Ascending aorta (tissue), 2 donors: ENCODE data around the gene LRPAP1. TPM values are rescaled to one million over a fixed set of nuclear protein-coding genes. Genes with fewer than 3 reads are reported as not detected.

ENCODE experiments used
- DNase-seq, 2 donors: peaks; one replicate each; pipeline ENCODE4 v3.0.0-alpha.2; 2019; ENCODE audit warnings: low spot score in 2 of 2
- H3K27ac ChIP-seq, 2 donors: fragments of 200-600 bp; sonication (generic); one replicate each; pipeline ENCODE4 v1.5.1; 2016 to 2017; ENCODE audit warnings: mild to moderate bottlenecking in 1 of 2
- H3K27me3 ChIP-seq: fragments of 200-600 bp; sonication (generic); one replicate; pipeline ENCODE4 v1.5.1; 2017
- H3K36me3 ChIP-seq, 2 donors: fragments of 200-600 bp; sonication (generic); one replicate each; pipeline ENCODE4 v1.5.1; 2016
- H3K4me1 ChIP-seq, 2 donors: fragments of 200-600 bp; sonication (generic); one replicate each; pipeline ENCODE4 v1.5.1; 2016 to 2017; ENCODE audit warnings: mild to moderate bottlenecking in 1 of 2
- H3K4me3 ChIP-seq, 2 donors: fragments of 200-600 bp; sonication (generic); one replicate each; pipeline ENCODE4 v1.5.1; 2016 to 2017; ENCODE audit warnings: mild to moderate bottlenecking in 1 of 2
- H3K9me3 ChIP-seq, 2 donors: fragments of 200-600 bp; sonication (generic); one replicate each; pipeline ENCODE4 v1.5.1; 2016
- intact Hi-C: fragments of 100-400 bp; cut with DNase I; formaldehyde crosslinking; loops from one replicate; pipeline ENCODE4 v1.15.1; 2023
- total RNA-seq: library from RNA; depleted of rRNA; stranded (reverse); fragments of >200 nt; gene quantifications from one replicate; pipeline ENCODE4 v1.1.0, GENCODE V29; 2016
- TF ChIP-seq, protein P1 (sequence below), 3 experiments: fragments of 200-600 bp in 2 of 3; fragments of 450-650 bp in 1 of 3; sonication (generic) in 2 of 3; IDR thresholded peaks; one replicate each; pipeline ENCODE4 v1.5.1; 2016 to 2019; ENCODE audit warnings: antibody characterized with exemption in 3 of 3, mild to moderate bottlenecking in 1 of 3, moderate library complexity in 1 of 3

LRPAP1 gene
- total RNA-seq, 1 donor from 2014 or later = 172 TPM

DNA sequence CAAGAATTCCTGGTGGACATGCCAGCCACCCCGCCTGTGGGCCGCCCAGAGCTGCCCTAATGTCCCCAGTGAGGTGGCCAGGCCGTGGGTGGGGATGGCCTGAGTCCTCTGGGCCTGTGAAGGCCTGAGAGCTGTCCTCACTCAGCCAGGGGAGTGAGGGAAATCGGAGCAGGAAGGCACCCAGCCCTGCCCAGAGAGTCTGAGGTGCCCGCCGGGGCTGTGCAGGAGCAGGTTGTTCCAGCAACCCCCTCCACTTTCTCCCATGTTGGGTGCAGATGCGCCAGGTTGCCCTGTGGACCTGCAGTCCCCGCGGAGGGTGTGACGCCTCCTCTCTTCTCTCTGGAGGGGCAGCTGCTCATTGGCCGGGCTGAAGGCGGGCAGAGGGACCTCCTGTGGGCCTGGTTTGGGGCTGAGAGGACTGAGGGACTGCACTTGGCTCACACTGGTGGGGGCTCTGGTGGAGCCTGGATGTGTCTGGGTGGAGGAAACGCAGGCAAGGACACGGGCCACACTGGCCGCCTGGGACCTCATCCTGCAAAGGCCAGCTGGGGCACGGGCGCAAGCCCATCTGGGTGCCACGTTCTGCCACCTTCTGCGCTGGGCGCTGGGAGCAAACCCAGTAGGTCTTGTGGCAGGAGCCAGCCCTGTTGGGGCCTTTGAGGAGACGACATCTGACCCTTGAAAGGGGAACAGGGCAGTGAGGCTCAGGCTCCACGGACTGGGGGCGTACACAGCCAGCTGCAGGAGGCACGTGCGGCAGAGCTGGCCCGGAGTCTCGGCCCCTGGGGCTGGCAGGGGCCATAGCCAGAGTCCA, 55.1 kb downstream of the LRPAP1 start:
- no peaks in the 10 kb centered on the region for H3K36me3 ChIP-seq
- no peak for DNase-seq
- H3K4me3 ChIP-seq = no peak overlapping the region
- H3K4me1 ChIP-seq = peaks cover 0 to 5% of the 10 kb centered on the region in 2 donors
- TF ChIP-seq, protein P1, sequence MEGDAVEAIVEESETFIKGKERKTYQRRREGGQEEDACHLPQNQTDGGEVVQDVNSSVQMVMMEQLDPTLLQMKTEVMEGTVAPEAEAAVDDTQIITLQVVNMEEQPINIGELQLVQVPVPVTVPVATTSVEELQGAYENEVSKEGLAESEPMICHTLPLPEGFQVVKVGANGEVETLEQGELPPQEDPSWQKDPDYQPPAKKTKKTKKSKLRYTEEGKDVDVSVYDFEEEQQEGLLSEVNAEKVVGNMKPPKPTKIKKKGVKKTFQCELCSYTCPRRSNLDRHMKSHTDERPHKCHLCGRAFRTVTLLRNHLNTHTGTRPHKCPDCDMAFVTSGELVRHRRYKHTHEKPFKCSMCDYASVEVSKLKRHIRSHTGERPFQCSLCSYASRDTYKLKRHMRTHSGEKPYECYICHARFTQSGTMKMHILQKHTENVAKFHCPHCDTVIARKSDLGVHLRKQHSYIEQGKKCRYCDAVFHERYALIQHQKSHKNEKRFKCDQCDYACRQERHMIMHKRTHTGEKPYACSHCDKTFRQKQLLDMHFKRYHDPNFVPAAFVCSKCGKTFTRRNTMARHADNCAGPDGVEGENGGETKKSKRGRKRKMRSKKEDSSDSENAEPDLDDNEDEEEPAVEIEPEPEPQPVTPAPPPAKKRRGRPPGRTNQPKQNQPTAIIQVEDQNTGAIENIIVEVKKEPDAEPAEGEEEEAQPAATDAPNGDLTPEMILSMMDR (IDR thresholded peaks at IDR 0.05) = no peak
- no peaks in the 10 kb centered on the region for H3K9me3 ChIP-seq
- H3K27me3 ChIP-seq = no peaks in the 10 kb centered on the region
- intact Hi-C loops = loop anchor here (1.0 kb wide), 1 partner anchor 90 kb away; no protein-coding TSS in a partner anchor
- H3K27ac ChIP-seq = no peak overlapping the region

DNA sequence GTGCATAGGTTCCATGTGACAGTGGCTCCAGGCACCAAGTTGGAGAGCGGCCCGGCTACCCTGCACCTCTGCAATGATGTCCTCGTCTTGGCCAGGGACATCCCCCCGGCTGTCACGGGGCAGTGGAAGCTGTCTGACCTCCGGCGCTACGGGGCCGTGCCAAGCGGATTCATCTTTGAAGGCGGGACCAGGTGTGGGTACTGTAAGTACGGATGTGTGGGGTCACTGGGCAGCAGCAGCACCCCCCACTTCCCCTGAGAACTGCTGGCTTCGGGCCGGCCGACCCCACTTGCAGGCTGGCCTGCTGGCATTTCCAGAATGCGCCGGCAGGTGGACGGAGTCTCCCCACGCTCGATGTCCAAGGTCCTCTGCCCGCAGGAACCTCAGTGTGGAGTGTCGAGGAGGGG, 55.9 kb downstream of the LRPAP1 start:
- no peak overlapping the region for H3K4me3 ChIP-seq
- no peak for DNase-seq
- H3K36me3 ChIP-seq = no peaks in the 10 kb centered on the region
- no peaks in the 10 kb centered on the region for H3K27me3 ChIP-seq
- TF ChIP-seq, protein P1 (IDR thresholded peaks at IDR 0.05) = no peak
- H3K9me3 ChIP-seq = no peaks in the 10 kb centered on the region
- H3K27ac ChIP-seq = no peak overlapping the region
- intact Hi-C loops = no loop called here
- peaks cover 0 to 5% of the 10 kb centered on the region in 2 donors for H3K4me1 ChIP-seq

DNA sequence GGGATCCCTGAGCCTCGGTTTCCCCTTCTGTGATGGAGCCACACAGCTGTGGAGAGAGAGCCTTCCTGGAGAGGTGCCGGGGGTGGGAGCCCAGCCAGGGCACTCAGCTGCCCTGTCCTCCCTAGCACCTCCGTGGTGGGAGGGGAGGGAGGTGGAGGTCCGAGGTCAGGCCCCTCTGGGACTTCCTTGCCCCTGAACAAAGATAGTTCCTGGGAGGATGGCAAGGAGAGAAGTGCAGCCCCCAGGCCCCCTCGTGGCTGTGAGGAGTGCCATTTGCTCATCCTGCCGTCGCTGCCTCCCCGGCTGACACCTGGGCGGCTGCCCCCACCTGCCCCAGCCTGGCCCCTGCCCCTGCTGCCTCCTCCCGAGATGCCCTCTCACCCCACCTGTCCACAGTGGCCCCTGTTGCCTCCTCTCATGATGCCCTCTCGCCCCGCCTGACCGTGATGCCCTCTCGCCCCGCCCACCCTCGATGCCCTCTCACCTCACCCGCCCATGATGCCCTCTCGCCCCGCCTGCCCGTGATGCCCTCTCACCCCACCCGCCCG, 56.4 kb downstream of the LRPAP1 start:
- Histone ChIP-seq H3K27me3 (no peaks in the 10 kb centered on the region), H3K4me3 (no peak overlapping the region), H3K9me3 (no peaks in the 10 kb centered on the region), H3K27ac (no peak overlapping the region), H3K4me1 (peaks cover 0 to 5% of the 10 kb centered on the region in 2 donors), H3K36me3 (no peaks in the 10 kb centered on the region)
- DNase-seq = no peak
- TF ChIP-seq, protein P1 (IDR thresholded peaks at IDR 0.05) = no peak
- intact Hi-C loops = no loop called here

DNA sequence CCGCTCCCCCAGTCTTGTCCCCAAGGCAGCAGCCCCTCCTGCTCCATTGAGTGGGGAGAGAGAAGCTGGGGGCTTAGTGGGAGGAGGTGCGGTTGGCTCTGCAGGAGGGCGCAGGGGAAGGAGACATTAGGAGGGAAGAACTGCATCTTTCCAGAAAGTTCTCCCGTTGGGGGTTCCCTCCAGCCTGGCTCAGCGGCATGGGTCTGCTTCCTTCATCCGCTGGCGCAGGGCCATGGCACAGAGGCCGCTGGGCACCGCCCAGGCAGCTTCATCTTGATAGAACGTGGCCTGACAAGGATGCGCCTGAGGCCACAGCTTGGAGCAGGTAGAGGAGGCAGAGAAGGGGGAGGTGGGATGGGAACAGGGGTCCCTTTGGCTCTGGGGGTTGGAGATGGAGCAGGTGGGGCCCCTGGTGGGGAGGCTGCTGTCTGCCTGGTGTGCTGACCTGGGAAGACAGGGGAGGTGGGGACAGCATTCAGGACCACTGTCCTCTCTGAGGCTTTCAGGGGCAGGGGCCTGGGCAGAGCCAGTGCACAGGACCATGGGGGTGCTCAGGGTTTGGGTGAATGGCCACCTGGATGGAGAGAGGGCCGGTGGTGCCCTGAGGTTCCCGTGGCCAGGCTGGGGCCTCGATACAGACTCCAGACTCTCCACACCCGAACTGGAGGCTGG, 57.0 kb downstream of the LRPAP1 start:
- no peaks in the 10 kb centered on the region for H3K36me3 ChIP-seq
- no peaks in the 10 kb centered on the region for H3K4me1 ChIP-seq
- H3K4me3 ChIP-seq = no peak overlapping the region
- TF ChIP-seq, protein P1 (IDR thresholded peaks at IDR 0.05) = no peak
- H3K9me3 ChIP-seq = no peaks in the 10 kb centered on the region
- intact Hi-C loops = no loop called here
- H3K27me3 ChIP-seq = no peaks in the 10 kb centered on the region
- H3K27ac ChIP-seq = no peak overlapping the region
- DNase-seq = no peak

DNA sequence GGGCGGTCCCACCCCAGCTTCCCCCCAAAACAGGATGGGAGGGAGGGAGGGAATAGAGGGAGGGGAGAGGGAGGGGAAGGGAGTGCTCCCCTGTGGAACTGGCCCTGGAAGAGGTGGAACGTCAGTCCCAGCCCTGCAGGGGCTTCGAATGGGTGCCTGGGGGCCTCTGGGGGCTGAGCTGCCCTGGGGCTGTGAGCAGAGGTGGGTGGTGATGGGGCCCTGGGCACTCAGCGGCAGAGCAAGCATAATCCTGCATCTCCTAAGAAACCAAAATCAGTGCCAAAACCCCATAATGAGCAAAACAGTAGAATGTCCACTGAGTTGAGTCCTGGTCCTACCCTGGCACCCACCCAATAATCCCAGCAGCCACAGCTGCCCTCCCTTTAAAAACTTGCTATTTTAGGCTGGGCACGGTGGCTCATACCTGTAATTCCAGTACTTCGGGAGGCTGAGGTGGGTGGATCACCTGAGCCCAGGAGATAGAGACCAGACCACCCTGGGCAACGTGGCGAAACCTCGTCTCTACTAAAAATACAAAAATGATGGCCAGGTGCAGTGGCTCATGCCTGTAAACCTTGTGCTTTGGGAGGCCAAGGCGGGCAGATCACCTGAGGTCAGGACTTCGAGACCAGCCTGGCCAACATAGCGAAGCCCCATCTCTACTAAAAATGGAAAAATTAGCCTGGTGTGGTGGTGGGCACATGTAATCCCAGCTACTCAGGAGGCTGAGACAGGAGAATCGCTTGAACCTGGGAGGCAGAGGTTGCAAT, 58.0 kb downstream of the LRPAP1 start:
- Histone ChIP-seq H3K27me3 (no peaks in the 10 kb centered on the region), H3K36me3 (no peaks in the 10 kb centered on the region), H3K4me1 (no peaks in the 10 kb centered on the region), H3K4me3 (no peak overlapping the region), H3K9me3 (no peaks in the 10 kb centered on the region), H3K27ac (no peak overlapping the region)
- intact Hi-C loops = no loop called here
- TF ChIP-seq, protein P1 (IDR thresholded peaks at IDR 0.05) = no peak
- DNase-seq = no peak
